ENCODE data around the gene DHRS7C.

Gene DHRS7C

GRCh38 chr17:9769036-9769695, 22.2 kb downstream of the DHRS7C start:
- Histone ChIP-seq H3K27ac (ENCODE audit: low read depth, low read length) (no peak overlapping the region), H3F3A (ENCODE audit: insufficient read depth) (no peaks in the 10 kb centered on the region), H3K4me2 (ENCODE audit: low read depth, low read length, poor library complexity, severe bottlenecking) (no peak overlapping the region), H3K9me2 (replicated peaks; ENCODE audit: insufficient read depth, low read length) (no peaks in the 10 kb centered on the region), H3K79me2 (ENCODE audit: insufficient read depth, low read length) (no peaks in the 10 kb centered on the region), H2AFZ (ENCODE audit: low read depth, low read length, severe bottlenecking) (no peak overlapping the region), H4K20me1 (ENCODE audit: low read depth, low read length) (no peaks in the 10 kb centered on the region), H3K4me3 (ENCODE audit: insufficient read depth, low read length, poor library complexity, severe bottlenecking) (no peak overlapping the region), H3K9me3 (ENCODE audit: insufficient read depth, low read length) (no peaks in the 10 kb centered on the region), H3K27me3 (ENCODE audit: low read length) (no peaks in the 10 kb centered on the region), H3K9ac (ENCODE audit: low read length) (no peak overlapping the region), H3K36me3 (ENCODE audit: low read length) (no peaks in the 10 kb centered on the region)
- TF ChIP-seq CTCF (IDR thresholded peaks at IDR 0.05; ENCODE audit: insufficient read depth, low read length, poor library complexity, severe bottlenecking) (no peak), EZH2phosphoT487 (conservative IDR thresholded peaks at IDR 0.05; ENCODE audit: low read length) (no peak)

GRCh38 chr17:9768381-9768934, 22.9 kb downstream of the DHRS7C start:
- TF ChIP-seq EZH2phosphoT487 (conservative IDR thresholded peaks at IDR 0.05; ENCODE audit: low read length) (no peak), CTCF (IDR thresholded peaks at IDR 0.05; ENCODE audit: insufficient read depth, low read length, poor library complexity, severe bottlenecking) (peak; percentile 37)

GRCh38 chr17:9767432-9767991, 23.9 kb downstream of the DHRS7C start:
- H2AFZ ChIP-seq (ENCODE audit: low read depth, low read length, severe bottlenecking): no peak overlapping the region
- no peaks in the 10 kb centered on the region for H3F3A ChIP-seq (ENCODE audit: insufficient read depth)
- H4K20me1 ChIP-seq (ENCODE audit: low read depth, low read length): no peaks in the 10 kb centered on the region
- H3K79me2 ChIP-seq (ENCODE audit: insufficient read depth, low read length): no peaks in the 10 kb centered on the region
- no peak overlapping the region for H3K4me3 ChIP-seq (ENCODE audit: insufficient read depth, low read length, poor library complexity, severe bottlenecking)
- H3K9me3 ChIP-seq (ENCODE audit: insufficient read depth, low read length): no peaks in the 10 kb centered on the region
- no peaks in the 10 kb centered on the region for H3K36me3 ChIP-seq (ENCODE audit: low read length)
- no peak overlapping the region for H3K27ac ChIP-seq (ENCODE audit: low read depth, low read length)
- no peak overlapping the region for H3K4me2 ChIP-seq (ENCODE audit: low read depth, low read length, poor library complexity, severe bottlenecking)
- no peak for TF ChIP-seq CTCF (IDR thresholded peaks at IDR 0.05; ENCODE audit: insufficient read depth, low read length, poor library complexity, severe bottlenecking)
- no peak for TF ChIP-seq EZH2phosphoT487 (conservative IDR thresholded peaks at IDR 0.05; ENCODE audit: low read length)
- no peaks in the 10 kb centered on the region for H3K9me2 ChIP-seq (replicated peaks; ENCODE audit: insufficient read depth, low read length)
- no peaks in the 10 kb centered on the region for H3K27me3 ChIP-seq (ENCODE audit: low read length)
- no peak overlapping the region for H3K9ac ChIP-seq (ENCODE audit: low read length)

More at GRCh38 chr17:9768381-9768934, 22.9 kb downstream of the DHRS7C start:
- Histone ChIP-seq H3K27me3 (ENCODE audit: low read length) (no peaks in the 10 kb centered on the region), H2AFZ (ENCODE audit: low read depth, low read length, severe bottlenecking) (no peak overlapping the region), H3K79me2 (ENCODE audit: insufficient read depth, low read length) (no peaks in the 10 kb centered on the region), H3K9me3 (ENCODE audit: insufficient read depth, low read length) (no peaks in the 10 kb centered on the region), H3K4me3 (ENCODE audit: insufficient read depth, low read length, poor library complexity, severe bottlenecking) (no peak overlapping the region), H3K9me2 (replicated peaks; ENCODE audit: insufficient read depth, low read length) (no peaks in the 10 kb centered on the region), H4K20me1 (ENCODE audit: low read depth, low read length) (no peaks in the 10 kb centered on the region), H3K9ac (ENCODE audit: low read length) (no peak overlapping the region), H3K27ac (ENCODE audit: low read depth, low read length) (no peak overlapping the region), H3K36me3 (ENCODE audit: low read length) (no peaks in the 10 kb centered on the region), H3K4me2 (ENCODE audit: low read depth, low read length, poor library complexity, severe bottlenecking) (no peak overlapping the region), H3F3A (ENCODE audit: insufficient read depth) (no peaks in the 10 kb centered on the region)

Measured in SU-DHL-6 (cell line).